Measurements from ENCODE around the gene KCNH1.

DNA sequence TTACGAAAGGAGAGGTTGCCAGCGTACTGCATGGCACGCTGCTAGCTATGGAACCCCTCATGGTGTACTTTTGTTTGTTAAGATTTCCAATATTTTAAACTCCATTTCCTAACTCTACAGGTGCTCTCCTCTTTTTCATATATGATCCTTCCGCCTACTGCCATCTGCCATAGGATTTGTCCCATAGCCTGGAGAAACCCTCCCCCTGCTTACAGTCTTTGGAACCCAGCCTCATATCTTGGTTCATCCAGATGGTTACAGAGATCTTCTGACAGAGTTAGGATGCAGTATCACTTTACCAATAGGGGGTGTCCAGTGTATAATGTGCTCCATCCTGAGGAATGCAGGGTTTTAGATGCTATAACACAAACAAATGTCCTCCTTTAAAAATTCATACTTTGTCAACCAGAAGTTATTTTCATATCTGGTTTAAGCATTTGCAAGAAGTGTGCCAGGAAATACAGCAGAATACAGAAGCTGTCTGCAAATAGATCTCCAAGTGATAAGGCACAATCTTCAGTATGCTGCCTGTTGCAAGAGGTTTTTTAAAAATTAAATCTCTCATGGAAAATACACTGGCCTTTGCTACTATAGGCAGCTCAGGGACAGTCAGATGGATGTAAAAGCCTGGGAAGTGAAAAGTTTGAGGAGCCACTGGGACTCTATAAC, 377.8 kb downstream of the KCNH1 start:
- TF ChIP-seq CTCF (IDR thresholded peaks at IDR 0.05; ENCODE audit: low read depth, low read length) (no peak), EZH2phosphoT487 (IDR thresholded peaks at IDR 0.05; ENCODE audit: low read depth) (no peak)

Measured in OCI-LY3 (cell line).